ENCODE measurements around the gene MTG1.
"Not testable (repeated sequence)": the region's sequence is repeated elsewhere in the genome, so short reads cannot be mapped to it uniquely, and the experiment has no call there.

The MTG1 gene

GRCh38 chr10:133466683-133467275, 72.8 kb downstream of the MTG1 start:
- no peak for DNase-seq (ENCODE audit: low spot score)

- DNase-seq (ENCODE audit: low spot score): no peak
Observed at GRCh38 chr10:133467286-133467911, 73.4 kb downstream of the MTG1 start.

- not testable (repeated sequence) for DNase-seq (ENCODE audit: low spot score)
Observed at GRCh38 chr10:133469205-133469604, 75.2 kb downstream of the MTG1 start.

GRCh38 chr10:133471300-133472109, 77.5 kb downstream of the MTG1 start:
- no peak for DNase-seq (ENCODE audit: low spot score)
